ENCODE results near the gene TRIM33. TPM values are rescaled to one million over a fixed set of nuclear protein-coding genes. Genes with fewer than 3 reads are reported as not detected.

Gene TRIM33
- total and polyA plus RNA-seq, 10 of the 15 experiments (the other 5 are each of a cell fraction or from before 2014, with no cell fraction given), result 9.0 to 40.3 (median 22.0) TPM

- BruUV-seq (replicated peaks), result no TSS peak
- no peaks in the 10 kb centered on the region for H3K36me3 ChIP-seq (ENCODE audit: control insufficient read depth in 2 of 2, insufficient read depth in 2 of 2, low read length in 1 of 2)
- no peaks in the 10 kb centered on the region for H3K9me3 ChIP-seq (replicated peaks; ENCODE audit: control insufficient read depth, insufficient read depth, low read length)
- no peak overlapping the region for H3K9ac ChIP-seq (ENCODE audit: control insufficient read depth, insufficient read depth, low read length)
- H3K79me2 ChIP-seq (ENCODE audit: control insufficient read depth, insufficient read depth, low read length), result no peaks in the 10 kb centered on the region
- RAD21 ChIA-PET (ENCODE audit: unreplicated experiment), result no interaction called here
- no peak overlapping the region for H3K27ac ChIP-seq (ENCODE audit: control insufficient read depth, insufficient read depth)
- no peak overlapping the region for H3K4me2 ChIP-seq (ENCODE audit: control insufficient read depth, insufficient read depth)
- in situ Hi-C loops (cut with MboI), result no loop called here
- H4K20me1 ChIP-seq (ENCODE audit: control insufficient read depth, insufficient read depth), result no peaks in the 10 kb centered on the region
- POLR2A ChIA-PET, result no interaction called here
- SMC1A ChIA-PET (ENCODE audit: uncharacterized antibody, unreplicated experiment), result interaction anchor here (1.7 kb wide), 1 partner anchor 8 kb away, joined by 4 read pairs; no protein-coding TSS in a partner anchor
- FAIRE-seq (no peak), DNase-seq (ENCODE audit: low read depth, low spot score) (no peak), ATAC-seq (no peak)
- no peaks in the 10 kb centered on the region for H3K4me1 ChIP-seq (ENCODE audit: control insufficient read depth, insufficient read depth, low read length)
- H3K27me3 ChIP-seq (replicated peaks in 1 of 2; ENCODE audit: control insufficient read depth in 2 of 2, insufficient read depth in 2 of 2, low read length in 1 of 2), result no peaks in the 10 kb centered on the region
- no peak for TF ChIP-seq RAD51 (IDR thresholded peaks at IDR 0.05)
- TF ChIP-seq ZBTB40 (IDR thresholded peaks at IDR 0.05; ENCODE audit: borderline replicate concordance), result no peak
- no peak for TF ChIP-seq MYB (IDR thresholded peaks at IDR 0.05; ENCODE audit: borderline replicate concordance, low read depth, low read length)
- no peak for TF ChIP-seq IRF4 (IDR thresholded peaks at IDR 0.05; ENCODE audit: low read depth, low read length)
- no peak for TF ChIP-seq SPI1 (IDR thresholded peaks at IDR 0.05; ENCODE audit: borderline replicate concordance, insufficient read depth, low read depth, low read length)
- TF ChIP-seq SMAD1 (IDR thresholded peaks at IDR 0.05; ENCODE audit: low read depth, partially characterized antibody), result no peak
- no peak for TF ChIP-seq PAX8 (IDR thresholded peaks at IDR 0.05)
- no peak for TF ChIP-seq FOS (IDR thresholded peaks at IDR 0.05; ENCODE audit: borderline replicate concordance, extremely low read depth, insufficient read length)
- no peak for TF ChIP-seq ZNF274 (IDR thresholded peaks at IDR 0.05; ENCODE audit: insufficient read depth, insufficient read length)
- no peak for TF ChIP-seq KLF5 (IDR thresholded peaks at IDR 0.05; ENCODE audit: partially characterized antibody)
- TF ChIP-seq ZSCAN29 (IDR thresholded peaks at IDR 0.05), result no peak
- no peak for TF ChIP-seq HDAC2 (IDR thresholded peaks at IDR 0.05)
- CTCF ChIA-PET, result interaction anchor here (1.2 kb wide), 1 partner anchor 30 kb away, joined by 4 read pairs; no protein-coding TSS in a partner anchor
- H3K4me3 ChIP-seq, result no peak overlapping the region
- H2AFZ ChIP-seq (ENCODE audit: control insufficient read depth, low read depth, low read length), result no peak overlapping the region
- intact Hi-C loops (cut with micrococcal nuclease; ENCODE audit: unreplicated experiment), result no loop called here
Observed at GRCh38 chr1:114377356-114377755, 133.6 kb downstream of the TRIM33 start.
